Measurements from ENCODE around the gene ZNF423.

DNA sequence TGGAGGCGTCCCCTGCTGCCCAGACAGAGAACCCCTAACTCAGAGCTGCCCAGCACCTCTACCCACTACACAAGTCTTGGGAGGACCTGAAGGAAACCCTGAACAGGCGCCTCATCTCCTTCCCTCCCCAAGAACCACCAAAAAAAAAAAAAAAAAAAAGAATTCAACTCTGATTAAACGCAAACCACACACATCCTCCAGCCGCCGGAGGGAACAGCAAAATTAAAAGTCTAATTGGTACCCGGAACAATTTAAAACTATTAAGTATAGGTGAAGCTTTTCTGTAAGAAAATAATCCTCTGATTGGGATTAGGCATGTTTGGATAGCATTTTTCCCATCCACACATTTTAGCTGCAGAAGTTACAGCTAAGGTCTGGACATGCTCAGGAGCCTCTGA, 202.7 kb downstream of the ZNF423 start:
- TF ChIP-seq, protein P1, sequence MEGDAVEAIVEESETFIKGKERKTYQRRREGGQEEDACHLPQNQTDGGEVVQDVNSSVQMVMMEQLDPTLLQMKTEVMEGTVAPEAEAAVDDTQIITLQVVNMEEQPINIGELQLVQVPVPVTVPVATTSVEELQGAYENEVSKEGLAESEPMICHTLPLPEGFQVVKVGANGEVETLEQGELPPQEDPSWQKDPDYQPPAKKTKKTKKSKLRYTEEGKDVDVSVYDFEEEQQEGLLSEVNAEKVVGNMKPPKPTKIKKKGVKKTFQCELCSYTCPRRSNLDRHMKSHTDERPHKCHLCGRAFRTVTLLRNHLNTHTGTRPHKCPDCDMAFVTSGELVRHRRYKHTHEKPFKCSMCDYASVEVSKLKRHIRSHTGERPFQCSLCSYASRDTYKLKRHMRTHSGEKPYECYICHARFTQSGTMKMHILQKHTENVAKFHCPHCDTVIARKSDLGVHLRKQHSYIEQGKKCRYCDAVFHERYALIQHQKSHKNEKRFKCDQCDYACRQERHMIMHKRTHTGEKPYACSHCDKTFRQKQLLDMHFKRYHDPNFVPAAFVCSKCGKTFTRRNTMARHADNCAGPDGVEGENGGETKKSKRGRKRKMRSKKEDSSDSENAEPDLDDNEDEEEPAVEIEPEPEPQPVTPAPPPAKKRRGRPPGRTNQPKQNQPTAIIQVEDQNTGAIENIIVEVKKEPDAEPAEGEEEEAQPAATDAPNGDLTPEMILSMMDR (conservative IDR thresholded peaks at IDR 0.05; ENCODE audit: low read depth, low read length) = no peak
- TF ChIP-seq EZH2 (IDR thresholded peaks at IDR 0.05; ENCODE audit: borderline replicate concordance, low read depth, low read length, poor library complexity, severe bottlenecking) = no peak
